HG03469 (cell line): Measurements from ENCODE around the gene TBPL2.
"Not testable (repeated sequence)": the region's sequence is repeated elsewhere in the genome, so short reads cannot be mapped to it uniquely, and the experiment has no call there.

Experiments
- ATAC-seq: cut with Tn5 transposase; IDR thresholded peaks from one replicate; pipeline ENCODE4 v1.9.1; 2021; ENCODE audit warnings: mild to moderate bottlenecking, moderate library complexity, moderate number of reproducible peaks; ENCODE audit not compliant: unreplicated experiment

Gene TBPL2

GRCh38 chr14:55440385-55440784 is at the start of gene TBPL2:
Gene TBPL2, minus strand, starts transcription at chr14:55440616. Its CDS starts 167 bp downstream, at chr14:55440449.
- ATAC-seq, result no peak

DNA sequence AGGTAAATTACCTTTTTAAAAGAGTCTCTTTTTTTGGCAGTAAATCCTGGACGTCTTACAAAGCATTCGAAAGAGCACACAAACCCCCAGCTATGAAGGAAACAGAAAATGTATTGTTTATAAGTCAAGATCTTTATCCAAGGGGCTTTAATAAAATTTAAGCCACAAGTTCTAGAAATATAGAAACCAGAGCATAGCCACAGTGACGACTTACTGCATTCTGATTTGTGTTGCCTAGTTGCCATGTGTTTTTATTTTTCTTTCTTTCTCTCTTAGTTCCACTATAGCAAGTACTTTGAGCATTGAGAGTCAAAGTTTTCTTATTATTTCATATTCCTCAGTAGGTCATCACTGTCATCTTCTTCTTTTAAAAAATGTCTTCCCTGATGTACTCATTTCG is 47.8 kb upstream of the TBPL2 start:
- ATAC-seq, result no peak

DNA sequence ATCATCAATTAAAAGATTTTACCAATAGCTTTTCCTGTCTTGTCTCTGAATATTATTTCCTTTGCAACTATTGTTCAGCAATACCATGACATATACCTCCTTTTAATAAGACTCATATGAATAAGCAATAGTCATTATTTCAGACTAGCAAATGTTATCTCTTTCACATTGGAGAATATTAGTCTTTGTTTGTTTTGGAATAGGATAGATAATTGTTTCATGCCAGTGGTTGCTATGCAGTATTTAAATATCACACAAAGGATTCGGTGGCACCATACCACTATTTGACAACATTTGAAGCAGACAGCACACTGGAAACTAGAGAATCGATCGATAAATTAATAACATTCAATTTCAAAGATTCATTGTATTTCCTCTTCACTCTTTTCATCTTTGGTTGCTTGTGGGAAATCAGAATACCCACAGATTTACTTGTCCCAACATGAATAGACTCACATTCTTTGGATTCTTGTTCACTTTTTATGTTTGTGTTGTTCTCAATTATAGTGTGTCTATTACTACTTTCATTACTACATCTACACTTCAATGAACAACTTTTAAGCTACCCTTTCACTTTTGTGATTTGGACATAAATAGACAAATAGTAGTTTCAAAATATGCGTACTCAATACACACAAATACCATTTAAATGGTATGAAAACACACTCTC is 42.7 kb upstream of the TBPL2 start:
- no peak for ATAC-seq

DNA sequence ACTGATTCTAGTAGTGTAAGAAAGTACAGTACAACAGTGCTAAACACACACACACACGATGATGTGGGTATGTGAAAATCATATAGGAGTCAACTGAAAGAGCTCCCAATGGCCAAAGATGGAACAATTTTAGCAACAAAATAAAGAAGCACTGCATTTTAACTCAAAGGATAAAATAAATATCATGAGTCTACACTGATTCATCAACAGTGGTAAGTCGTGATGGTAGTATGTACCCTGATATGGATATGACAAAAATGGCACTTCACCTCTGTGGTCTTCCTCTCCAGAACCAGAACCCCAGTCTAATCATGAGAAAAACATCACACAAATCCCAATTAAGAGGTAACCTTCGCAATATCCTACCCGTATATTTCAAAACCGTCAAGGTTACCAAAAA is 41.4 kb upstream of the TBPL2 start:
- ATAC-seq, result no peak

- ATAC-seq, result no peak
These were observed 37.3 kb upstream of the TBPL2 start for GRCh38 chr14:55477680-55478079.

DNA sequence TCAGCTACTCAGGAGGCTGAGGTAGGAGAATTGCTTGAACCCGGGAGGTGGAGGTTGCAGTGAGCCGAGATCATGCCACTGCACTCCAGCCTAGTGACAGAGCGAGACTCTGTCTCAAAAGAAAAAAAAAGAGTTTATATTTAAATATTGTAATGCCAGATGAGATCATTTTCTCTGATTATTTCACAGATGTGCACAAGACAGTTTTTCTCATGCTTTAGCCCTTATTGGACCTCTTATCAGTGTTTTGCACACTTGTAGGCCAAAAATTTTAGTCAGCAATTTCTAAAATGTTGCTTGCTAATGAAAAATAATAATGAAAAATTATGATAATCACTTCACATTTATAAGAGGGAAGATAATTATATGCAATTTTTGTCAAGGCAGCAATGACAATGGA is 36.0 kb upstream of the TBPL2 start:
- ATAC-seq, result not testable (repeated sequence)

DNA sequence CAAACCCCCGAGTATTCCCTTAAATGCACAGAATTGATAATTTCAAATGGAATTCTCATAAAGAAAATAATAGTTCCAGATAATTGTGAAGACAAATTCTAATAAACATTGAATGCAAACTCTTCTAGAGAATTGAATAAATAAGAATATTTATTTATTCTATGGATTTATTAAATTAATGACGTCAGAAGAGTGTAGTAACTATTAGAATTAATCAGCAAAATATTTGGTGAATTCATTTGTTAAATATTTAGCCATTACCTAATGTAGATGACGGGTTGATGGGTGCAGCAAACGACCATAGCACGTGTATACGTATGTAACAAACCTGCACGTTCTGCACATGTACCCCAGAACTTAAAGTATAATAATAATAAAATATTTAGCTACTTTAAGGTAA is 33.4 kb upstream of the TBPL2 start:
- ATAC-seq, result no peak

DNA sequence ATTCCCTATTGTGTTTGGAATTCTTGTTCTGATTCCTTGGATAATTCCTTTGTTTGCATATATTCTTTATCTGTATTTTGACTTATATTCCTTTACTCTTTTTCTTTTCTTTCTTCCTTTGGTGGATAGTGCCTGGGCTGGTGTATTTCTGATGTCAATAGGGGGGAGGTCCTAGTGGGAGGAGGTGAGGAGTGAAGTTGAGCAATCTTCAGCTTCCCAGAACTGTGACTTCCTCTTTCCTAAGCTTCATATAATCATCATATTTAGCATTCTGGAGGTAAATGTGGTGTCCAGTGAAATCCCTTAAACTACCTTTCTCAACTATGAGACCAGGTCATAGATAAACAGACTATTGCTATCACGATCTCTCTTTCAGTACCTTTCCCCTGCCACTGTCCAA is 29.6 kb upstream of the TBPL2 start:
- ATAC-seq, result no peak

DNA sequence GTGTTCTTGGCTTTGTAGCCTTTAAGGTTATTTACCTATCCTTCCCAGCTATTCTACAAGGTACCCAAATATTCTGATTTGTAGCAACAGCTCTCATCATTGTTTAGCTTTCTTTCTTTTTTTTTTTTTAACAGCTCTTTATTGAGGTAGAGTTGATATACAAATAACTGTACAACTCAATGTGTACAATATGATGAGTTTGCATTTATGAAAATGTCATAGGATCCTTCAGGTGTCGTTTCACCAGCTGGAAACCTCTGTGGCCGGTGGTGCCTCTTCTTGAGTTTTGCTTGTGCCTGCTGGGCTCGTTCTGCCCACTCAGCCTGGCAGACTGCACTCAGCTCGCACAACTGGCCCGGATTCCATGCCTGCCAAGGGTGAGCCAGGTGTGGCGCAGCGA is 26.9 kb upstream of the TBPL2 start:
- ATAC-seq, result no peak

- peak; percentile 87 for ATAC-seq
These were observed 18.5 kb upstream of the TBPL2 start for GRCh38 chr14:55458800-55459515.

- no peak for ATAC-seq
These were observed 17.1 kb upstream of the TBPL2 start for GRCh38 chr14:55457496-55457895.

DNA sequence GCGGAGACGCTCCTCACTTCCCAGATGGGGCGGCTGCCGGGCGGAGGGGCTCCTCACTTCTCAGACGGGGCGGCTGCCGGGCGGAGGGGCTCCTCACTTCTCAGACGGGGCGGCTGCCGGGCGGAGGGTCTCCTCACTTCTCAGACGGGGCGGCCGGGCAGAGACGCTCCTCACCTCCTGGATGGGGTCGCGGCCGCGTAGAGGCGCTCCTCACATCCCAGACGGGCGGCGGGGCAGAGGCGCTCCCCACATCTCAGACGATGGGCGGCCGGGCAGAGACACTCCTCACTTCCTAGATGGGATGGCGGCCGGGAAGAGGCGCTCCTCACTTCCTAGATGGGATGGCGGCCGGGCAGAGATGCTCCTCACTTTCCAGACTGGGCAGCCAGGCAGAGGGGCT is 16.0 kb upstream of the TBPL2 start:
- not testable (repeated sequence) for ATAC-seq

DNA sequence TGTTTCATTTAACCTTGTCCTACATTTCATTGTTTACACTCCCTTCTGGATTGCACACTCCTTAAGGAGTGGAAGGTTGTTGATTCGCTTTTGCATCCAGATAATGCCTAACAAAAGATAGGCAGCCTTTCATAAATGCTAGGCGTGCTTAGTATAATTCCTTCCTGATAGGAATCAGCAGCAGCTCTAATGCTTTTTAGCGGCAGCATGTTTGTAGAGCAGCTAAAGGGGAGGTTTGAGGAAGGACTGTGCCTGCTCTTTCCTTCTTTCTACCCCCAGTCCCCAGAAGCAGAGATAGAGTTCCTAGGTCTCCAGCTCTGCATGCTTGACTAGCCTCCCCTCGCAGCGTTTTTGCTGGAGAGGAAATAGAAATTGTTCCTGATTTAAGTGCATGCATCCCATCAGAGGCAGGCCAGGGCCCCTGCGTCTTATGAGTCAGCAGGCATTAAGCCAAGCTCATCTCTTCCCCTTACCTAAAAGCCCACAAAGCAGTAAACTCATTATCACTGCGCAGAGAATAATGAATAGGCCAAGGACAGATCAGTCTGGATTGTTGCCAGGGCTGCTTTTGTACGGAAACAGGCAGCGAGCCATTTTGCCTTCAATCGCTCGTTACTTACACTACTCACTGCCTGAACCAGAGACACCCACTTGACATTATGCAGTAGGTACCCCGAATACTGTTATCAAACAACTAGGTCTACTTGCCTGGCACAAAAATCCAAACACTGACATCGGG is 14.0 kb upstream of the TBPL2 start:
- ATAC-seq, result no peak

DNA sequence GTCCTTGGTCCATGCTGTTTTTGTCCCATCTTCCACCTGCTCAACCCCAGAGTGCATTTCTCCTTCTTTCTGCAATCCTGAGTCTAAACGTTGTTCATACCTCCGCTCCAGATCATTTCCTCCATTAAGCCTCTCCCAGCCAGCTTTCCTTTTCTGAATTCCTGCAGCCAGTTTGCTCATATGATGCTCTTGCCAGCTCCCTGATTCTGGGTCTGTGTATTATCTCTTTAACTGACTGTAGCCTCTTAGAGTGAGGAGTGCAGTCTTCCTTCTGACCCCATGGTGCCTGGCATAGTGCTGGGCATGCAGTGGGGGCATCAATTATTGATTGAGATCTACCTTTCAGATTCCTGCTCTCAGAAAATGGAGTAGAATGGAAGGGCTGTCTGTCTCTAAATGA is 11.5 kb upstream of the TBPL2 start:
- ATAC-seq, result no peak

GRCh38 chr14:55451398-55451797 is 11.0 kb upstream of the TBPL2 start:
- ATAC-seq, result no peak

DNA sequence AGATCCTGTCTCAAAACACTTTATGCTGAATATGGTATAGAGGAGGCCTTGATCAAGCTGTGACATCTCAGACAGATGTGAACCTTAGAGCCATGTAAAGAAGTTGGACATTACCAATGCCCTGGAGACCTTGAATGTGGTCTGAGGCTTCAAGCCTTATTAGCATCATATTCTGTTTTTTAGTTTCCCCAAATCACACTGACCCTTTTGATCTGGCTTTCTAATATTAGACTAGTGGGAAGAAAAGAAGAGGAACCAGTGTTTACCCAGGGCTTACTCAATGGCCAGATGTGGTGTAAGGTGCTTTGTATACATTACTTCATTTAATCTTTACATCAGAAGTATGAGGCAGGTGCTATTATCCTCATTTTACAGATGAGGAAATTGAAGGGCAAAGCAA is 10.6 kb upstream of the TBPL2 start:
- no peak for ATAC-seq

DNA sequence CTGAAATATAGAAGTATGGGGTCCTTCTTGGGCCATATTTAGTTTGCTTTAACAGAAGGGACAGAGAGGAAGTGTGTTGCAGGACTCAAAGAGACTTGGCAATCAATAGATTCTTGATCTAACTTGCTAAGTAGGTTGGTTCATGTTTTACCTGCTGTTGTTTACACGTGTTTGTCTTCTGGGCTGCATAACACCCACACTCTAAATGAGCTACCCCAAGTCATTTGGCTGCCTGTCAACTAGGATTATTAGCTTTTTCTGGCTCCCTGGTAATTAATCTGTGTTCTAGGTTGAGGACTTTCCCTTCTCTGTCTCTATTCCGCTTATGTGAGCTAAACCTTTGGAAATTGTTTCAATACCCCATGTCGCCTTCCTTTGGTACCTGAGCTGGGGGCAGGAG is 10.1 kb upstream of the TBPL2 start:
- no peak for ATAC-seq

DNA sequence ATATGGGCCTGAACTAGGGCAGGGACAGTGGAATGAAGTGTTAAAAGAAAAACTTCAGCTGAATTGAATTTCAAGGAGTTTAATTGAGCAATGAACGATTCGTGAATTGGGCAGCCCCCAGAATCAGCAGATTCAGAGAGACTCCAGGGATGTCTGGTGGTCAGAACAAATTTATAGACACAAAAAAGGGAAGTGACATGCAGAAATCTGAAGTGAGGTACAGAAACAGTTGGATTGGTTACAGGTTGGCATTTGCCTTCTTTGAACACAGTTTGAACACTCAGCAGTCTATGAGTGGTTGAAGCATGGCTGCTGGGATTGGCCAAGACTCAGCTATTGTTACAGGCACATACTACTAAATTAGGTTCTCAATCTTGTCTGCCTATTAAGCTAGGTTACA is 9.7 kb upstream of the TBPL2 start:
- no peak for ATAC-seq

- ATAC-seq, result no peak
These were observed 8.7 kb upstream of the TBPL2 start for GRCh38 chr14:55449116-55449515.

- ATAC-seq, result no peak
These were observed 7.8 kb upstream of the TBPL2 start for GRCh38 chr14:55448141-55448614.

DNA sequence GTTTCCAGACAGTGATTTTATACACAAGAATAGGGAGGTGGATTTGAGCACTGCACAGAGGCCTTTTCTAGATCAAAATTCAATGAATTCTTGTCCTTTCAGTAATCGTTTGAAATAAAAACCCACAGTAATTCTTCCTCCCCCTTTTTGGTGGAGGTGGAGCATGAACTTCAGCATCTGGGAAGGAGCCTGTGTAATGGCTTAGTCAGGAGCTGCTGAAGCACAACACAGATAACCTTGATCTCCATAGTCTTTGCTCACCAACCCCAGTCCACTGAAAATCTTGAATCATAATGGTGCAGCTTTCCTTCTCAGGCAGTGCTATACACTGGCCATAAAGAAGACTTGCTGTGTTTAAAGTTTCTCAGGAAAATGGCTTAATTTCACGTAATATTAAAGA is 6.4 kb upstream of the TBPL2 start:
- ATAC-seq, result no peak
